CD14-positive monocyte (primary cell): ENCODE data around the gene NAV1. TPM values are rescaled to one million over a fixed set of nuclear protein-coding genes. Genes with fewer than 3 reads are reported as not detected.

ENCODE experiments used
- DNase-seq, 3 donors: peaks; one replicate each; pipeline ENCODE4 v3.0.0-alpha.2; 2011 to 2022
- H2AFZ ChIP-seq: 2 replicates; pipeline ENCODE4 v1.6.0; 2012; ENCODE audit warnings: mild to moderate bottlenecking, low read depth, low read length, inconsistent platforms; ENCODE audit not compliant: insufficient read depth, poor library complexity, severe bottlenecking
- H3K27ac ChIP-seq, 2 donors: 1 replicate in 1 of 2; 2 replicates in 1 of 2; pipeline ENCODE4 v1.5.1; 2012 to 2013; ENCODE audit warnings: low read length in 2 of 2, control low read depth in 1 of 2, inconsistent platforms in 1 of 2, low read depth in 1 of 2, mild to moderate bottlenecking in 1 of 2
- H3K27me3 ChIP-seq, 2 donors: one replicate each; pipeline versions ENCODE4 v1.6.0 to v1.6.1; 2011 to 2013; ENCODE audit warnings: low read length in 2 of 2; ENCODE audit not compliant: control insufficient read depth in 2 of 2, insufficient read depth in 2 of 2
- H3K36me3 ChIP-seq, 2 donors: replicated peaks in 1 of 2; 1 replicate in 1 of 2; 2 replicates in 1 of 2; pipeline versions ENCODE4 v1.5.1 to v1.6.1; 2012 to 2013; ENCODE audit warnings: low read length in 2 of 2, control low read depth in 1 of 2, inconsistent platforms in 1 of 2, mild to moderate bottlenecking in 1 of 2; ENCODE audit not compliant: insufficient read depth in 2 of 2, control insufficient read depth in 1 of 2
- H3K4me1 ChIP-seq, 2 donors: 1 replicate in 1 of 2; 2 replicates in 1 of 2; pipeline versions ENCODE4 v1.5.1 to v1.6.1; 2012 to 2013; ENCODE audit warnings: low read length in 2 of 2, control low read depth in 1 of 2, inconsistent platforms in 1 of 2, mild to moderate bottlenecking in 1 of 2, moderate library complexity in 1 of 2; ENCODE audit not compliant: insufficient read depth in 2 of 2, control insufficient read depth in 1 of 2
- H3K4me2 ChIP-seq: replicated peaks from 2 replicates; pipeline ENCODE3; 2012; ENCODE audit warnings: low read length, moderate library complexity, mild to moderate bottlenecking; ENCODE audit not compliant: poor library complexity, severe bottlenecking; ENCODE audit errors: extremely low read depth
- H3K4me3 ChIP-seq, 3 experiments: fragments of 200-600 bp in 1 of 3; sonication (generic) in 1 of 3; replicated peaks in 1 of 3; 1 replicate in 2 of 3; 2 replicates in 1 of 3; pipeline ENCODE4 v1.5.1; 2011 to 2013; ENCODE audit warnings: low read length in 3 of 3, mild to moderate bottlenecking in 3 of 3, control low read depth in 2 of 3, low read depth in 2 of 3, inconsistent platforms in 1 of 3, moderate library complexity in 1 of 3
- H3K79me2 ChIP-seq: 2 replicates; pipeline ENCODE4 v1.6.0; 2012; ENCODE audit warnings: mild to moderate bottlenecking, control low read depth, inconsistent platforms, low read length, moderate library complexity; ENCODE audit not compliant: insufficient read depth
- H3K9ac ChIP-seq: 2 replicates; pipeline ENCODE4 v1.6.0; 2017; ENCODE audit warnings: low read length, mild to moderate bottlenecking; ENCODE audit not compliant: insufficient read depth, poor library complexity, severe bottlenecking
- H3K9me3 ChIP-seq, 2 donors: replicated peaks in 1 of 2; 1 replicate in 1 of 2; 2 replicates in 1 of 2; pipeline versions ENCODE4 v1.5.1 to v1.6.1; 2012 to 2013; ENCODE audit warnings: low read length in 2 of 2, control low read depth in 1 of 2; ENCODE audit not compliant: control insufficient read depth in 1 of 2, insufficient read depth in 1 of 2
- H4K20me1 ChIP-seq: 2 replicates; pipeline ENCODE4 v1.6.0; 2012; ENCODE audit warnings: mild to moderate bottlenecking, low read length, control low read depth, moderate library complexity; ENCODE audit not compliant: insufficient read depth
- H3K27ac Mint-ChIP-seq, 7 donors: one replicate each; pipeline ENCODE4 v1.8.0; 2020; ENCODE audit warnings: mild to moderate bottlenecking in 7 of 7, mixed read lengths in 7 of 7, moderate library complexity in 6 of 7, inconsistent platforms in 2 of 7
- H3K27me3 Mint-ChIP-seq, 3 donors: one replicate each; pipeline ENCODE4 v1.8.0; 2021 to 2022; ENCODE audit warnings: low read depth in 3 of 3, mild to moderate bottlenecking in 3 of 3, mixed read lengths in 3 of 3, moderate library complexity in 3 of 3, inconsistent platforms in 1 of 3
- H3K36me3 Mint-ChIP-seq, 2 donors: one replicate each; pipeline ENCODE4 v1.8.0; 2020; ENCODE audit warnings: mixed read lengths in 2 of 2, inconsistent platforms in 1 of 2, mild to moderate bottlenecking in 1 of 2
- H3K4me1 Mint-ChIP-seq: one replicate; pipeline ENCODE4 v1.8.0; 2020; ENCODE audit warnings: mild to moderate bottlenecking, mixed read lengths
- H3K4me3 Mint-ChIP-seq, 2 donors: one replicate each; pipeline ENCODE4 v1.8.0; 2020; ENCODE audit warnings: mild to moderate bottlenecking in 2 of 2, mixed read lengths in 2 of 2, moderate library complexity in 1 of 2
- H3K9me3 Mint-ChIP-seq, 7 donors: one replicate each; pipeline ENCODE4 v1.8.0; 2020 to 2022; ENCODE audit warnings: mixed read lengths in 7 of 7, mild to moderate bottlenecking in 6 of 7, moderate library complexity in 6 of 7, inconsistent platforms in 2 of 7
- WGBS: methylation state at CpG from one replicate; pipeline ENCODE4 v1.1.5; 2013; ENCODE audit warnings: missing lambda C conversion rate; ENCODE audit not compliant: insufficient coverage; 5-methylcytosine and 5-hydroxymethylcytosine counted together
- intact Hi-C, 2 donors: fragments of 100-400 bp; cut with micrococcal nuclease; formaldehyde crosslinking; loops; one replicate each; pipeline versions ENCODE4 v1.15.0 to v1.15.1; 2023
- polyA plus RNA-seq, 3 donors: library from polyadenylated mRNA; depleted of rRNA in 1 of 3; unstranded in 2 of 3; stranded (reverse) in 1 of 3; fragments of 300-500 nt in 2 of 3; fragments of >200 nt in 1 of 3; fragmentation: Illumina TruSeq in 2 of 3; gene quantifications; 1 replicate in 2 of 3; 2 replicates in 1 of 3; pipeline ENCODE4 v1.2.3, GENCODE V29; 2012 to 2021
- TF ChIP-seq, protein P1 (sequence below): fragments of 200-600 bp; IDR thresholded peaks from one replicate; pipeline ENCODE4 v1.8.0; 2022; ENCODE audit warnings: antibody characterized with exemption, mild to moderate bottlenecking

Gene NAV1
- polyA plus RNA-seq, 3 donors, result 0.37 to 1.4 (median 0.89) TPM

DNA sequence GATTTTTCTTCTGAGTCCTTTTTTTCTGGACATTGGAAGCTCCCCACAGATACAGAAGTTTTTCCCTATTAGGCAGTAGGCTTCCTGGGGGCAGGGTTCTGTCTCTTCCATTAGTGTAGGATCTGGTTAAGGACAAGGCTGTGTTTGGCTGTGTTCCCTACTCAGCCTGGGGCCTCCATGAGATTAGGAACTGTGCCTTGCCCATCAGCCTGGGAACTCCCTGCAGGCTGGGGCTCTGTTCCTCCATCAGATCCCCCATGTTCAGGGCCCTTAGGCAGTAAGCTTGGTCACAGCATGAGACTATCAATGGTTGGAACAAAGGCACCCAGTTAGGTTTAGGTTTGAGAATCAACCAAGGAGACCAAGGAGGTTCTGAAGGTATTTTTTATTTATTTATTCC is 22.7 kb downstream of the NAV1 start:
- TF ChIP-seq, protein P1, sequence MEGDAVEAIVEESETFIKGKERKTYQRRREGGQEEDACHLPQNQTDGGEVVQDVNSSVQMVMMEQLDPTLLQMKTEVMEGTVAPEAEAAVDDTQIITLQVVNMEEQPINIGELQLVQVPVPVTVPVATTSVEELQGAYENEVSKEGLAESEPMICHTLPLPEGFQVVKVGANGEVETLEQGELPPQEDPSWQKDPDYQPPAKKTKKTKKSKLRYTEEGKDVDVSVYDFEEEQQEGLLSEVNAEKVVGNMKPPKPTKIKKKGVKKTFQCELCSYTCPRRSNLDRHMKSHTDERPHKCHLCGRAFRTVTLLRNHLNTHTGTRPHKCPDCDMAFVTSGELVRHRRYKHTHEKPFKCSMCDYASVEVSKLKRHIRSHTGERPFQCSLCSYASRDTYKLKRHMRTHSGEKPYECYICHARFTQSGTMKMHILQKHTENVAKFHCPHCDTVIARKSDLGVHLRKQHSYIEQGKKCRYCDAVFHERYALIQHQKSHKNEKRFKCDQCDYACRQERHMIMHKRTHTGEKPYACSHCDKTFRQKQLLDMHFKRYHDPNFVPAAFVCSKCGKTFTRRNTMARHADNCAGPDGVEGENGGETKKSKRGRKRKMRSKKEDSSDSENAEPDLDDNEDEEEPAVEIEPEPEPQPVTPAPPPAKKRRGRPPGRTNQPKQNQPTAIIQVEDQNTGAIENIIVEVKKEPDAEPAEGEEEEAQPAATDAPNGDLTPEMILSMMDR, result no peak
- Mint-ChIP-seq H3K36me3 (peaks cover 0 to 1% of the 10 kb centered on the region in 2 donors), H3K4me3 (no peak overlapping the region), H3K27ac (no peak overlapping the region), H3K4me1 (peaks cover 19% of the 10 kb centered on the region), H3K9me3 (no peaks in the 10 kb centered on the region), H3K27me3 (peaks cover 0 to 5% (median 3%) of the 10 kb centered on the region in 3 donors)
- Histone ChIP-seq H3K4me3 (no peak overlapping the region), H3K27ac (no peak overlapping the region), H3K27me3 (no peaks in the 10 kb centered on the region), H3K4me2 (no peak overlapping the region), H3K9me3 (no peaks in the 10 kb centered on the region), H2AFZ (no peak overlapping the region), H3K36me3 (no peaks in the 10 kb centered on the region), H3K4me1 (peaks cover 3 to 9% of the 10 kb centered on the region in 2 donors), H3K9ac (no peak overlapping the region), H3K79me2 (no peaks in the 10 kb centered on the region), H4K20me1 (no peaks in the 10 kb centered on the region)
- intact Hi-C loops, result loop anchor here in 1 of 2 donors (2.0 kb wide), 1 partner anchor 143 kb away; no protein-coding TSS in a partner anchor
- no peak for DNase-seq

GRCh38 chr1:201562257-201562656 is 23.3 kb downstream of the NAV1 start:
- 100% methylated on average over 1 of the region's 4 CpGs for WGBS
- Mint-ChIP-seq H3K4me3 (no peak overlapping the region), H3K27me3 (peaks cover 0 to 5% (median 3%) of the 10 kb centered on the region in 3 donors), H3K9me3 (no peaks in the 10 kb centered on the region), H3K36me3 (peaks cover 0 to 1% of the 10 kb centered on the region in 2 donors), H3K4me1 (peaks cover 17% of the 10 kb centered on the region), H3K27ac (no peak overlapping the region)
- no peaks in the 10 kb centered on the region for H3K27me3 ChIP-seq
- H3K9ac ChIP-seq, result no peak overlapping the region
- no peak overlapping the region for H3K4me3 ChIP-seq
- DNase-seq, result no peak
- H3K79me2 ChIP-seq, result no peaks in the 10 kb centered on the region
- H3K4me1 ChIP-seq, result peaks cover 3 to 9% of the 10 kb centered on the region in 2 donors
- H2AFZ ChIP-seq, result no peak overlapping the region
- intact Hi-C loops, result no loop called here
- no peak overlapping the region for H3K4me2 ChIP-seq
- TF ChIP-seq, protein P1, result no peak
- no peaks in the 10 kb centered on the region for H3K9me3 ChIP-seq
- H4K20me1 ChIP-seq, result no peaks in the 10 kb centered on the region
- no peaks in the 10 kb centered on the region for H3K36me3 ChIP-seq
- H3K27ac ChIP-seq, result no peak overlapping the region
